CD4-positive, alpha-beta T cell (primary cell): ENCODE measurements around the gene XRCC3. TPM values are rescaled to one million over a fixed set of nuclear protein-coding genes. Genes with fewer than 3 reads are reported as not detected.

Experiments used
- ATAC-seq: fragments of 200-7000 bp; cut with Tn5 transposase; one replicate; pipeline ENCODE4 v1.10.0; 2022; ENCODE audit warnings: mild to moderate bottlenecking; ENCODE audit not compliant: poor library complexity
- CTCF ChIA-PET: fragments of 350-600 bp; sonication (Branson Sonifier 250); formaldehyde crosslinking; loops from one replicate; lab custom pipeline; 2021; ENCODE audit warnings: antibody characterized with exemption, inconsistent platforms; lab: Charles Lee
- POLR2A ChIA-PET: fragments of 350-600 bp; sonication (Branson Sonifier 250); formaldehyde crosslinking; loops from one replicate; lab custom pipeline; 2021; ENCODE audit warnings: antibody characterized with exemption, inconsistent platforms; lab: Charles Lee
- DNase-seq, 14 experiments: peaks; one replicate each; pipeline ENCODE4 v3.0.0-alpha.2; 2013 to 2020; ENCODE audit warnings: mixed read lengths in 2 of 14
- H3K27ac ChIP-seq, 2 donors: one replicate each; pipeline versions ENCODE4 v1.5.1 to v1.7.0; 2013; ENCODE audit warnings: low read length in 2 of 2, low read depth in 1 of 2, mild to moderate bottlenecking in 1 of 2
- H3K27me3 ChIP-seq, 2 experiments: 1 replicate in 1 of 2; 2 replicates in 1 of 2; pipeline versions ENCODE4 v1.6.1 to v1.7.0; 2013; ENCODE audit warnings: low read length in 2 of 2, control low read depth in 1 of 2, mild to moderate bottlenecking in 1 of 2, moderate library complexity in 1 of 2; ENCODE audit not compliant: insufficient read depth in 2 of 2, control insufficient read depth in 1 of 2
- H3K36me3 ChIP-seq: one replicate; pipeline ENCODE4 v1.6.1; 2013; ENCODE audit warnings: low read length, control low read depth; ENCODE audit not compliant: insufficient read depth
- H3K4me1 ChIP-seq: one replicate; pipeline ENCODE4 v1.6.1; 2013; ENCODE audit warnings: low read length, control low read depth; ENCODE audit not compliant: insufficient read depth
- H3K4me3 ChIP-seq: one replicate; pipeline ENCODE4 v1.5.1; 2013; ENCODE audit warnings: mild to moderate bottlenecking, low read length, moderate library complexity
- H3K9me3 ChIP-seq, 2 experiments: 1 replicate in 1 of 2; 2 replicates in 1 of 2; pipeline versions ENCODE4 v1.6.1 to v1.7.0; 2013; ENCODE audit warnings: low read length in 2 of 2, mild to moderate bottlenecking in 2 of 2, control low read depth in 1 of 2, moderate library complexity in 1 of 2; ENCODE audit not compliant: control insufficient read depth in 1 of 2, insufficient read depth in 1 of 2
- H3K27ac Mint-ChIP-seq: one replicate; pipeline ENCODE4 v1.8.0; 2020; ENCODE audit warnings: mixed read lengths
- H3K27me3 Mint-ChIP-seq: one replicate; pipeline ENCODE4 v1.8.0; 2021; ENCODE audit warnings: mixed read lengths
- H3K36me3 Mint-ChIP-seq: one replicate; pipeline ENCODE4 v1.8.0; 2021; ENCODE audit warnings: low read depth, mixed read lengths
- H3K4me1 Mint-ChIP-seq: one replicate; pipeline ENCODE4 v1.8.0; 2021; ENCODE audit warnings: low read depth, mixed read lengths
- H3K4me3 Mint-ChIP-seq: one replicate; pipeline ENCODE4 v1.8.0; 2020; ENCODE audit warnings: mild to moderate bottlenecking, mixed read lengths
- H3K9me3 Mint-ChIP-seq: one replicate; pipeline ENCODE4 v1.8.0; 2020; ENCODE audit warnings: mixed read lengths
- intact Hi-C, 2 experiments: fragments of 100-400 bp; cut with DNase I in 1 of 2; cut with micrococcal nuclease in 1 of 2; formaldehyde crosslinking; loops; one replicate each; pipeline versions ENCODE4 v1.15.1 to v1.9.0; 2023 to 2025; cut with DNase I, micrococcal nuclease
- total RNA-seq, 174 experiments: library from RNA in 2 of 174; stranded (reverse) in 2 of 174; gene quantifications; one replicate each; pipeline ENCODE4 v1.2.3 and lab custom pipeline; 2021 to 2026
- TF ChIP-seq, protein P1 (sequence below): fragments of 200-600 bp; IDR thresholded peaks from one replicate; pipeline ENCODE4 v1.8.0; 2022; ENCODE audit warnings: antibody characterized with exemption, mild to moderate bottlenecking

XRCC3 gene
- total RNA-seq, 2 experiments from 2014 or later: 4.6 to 4.8 TPM

DNA sequence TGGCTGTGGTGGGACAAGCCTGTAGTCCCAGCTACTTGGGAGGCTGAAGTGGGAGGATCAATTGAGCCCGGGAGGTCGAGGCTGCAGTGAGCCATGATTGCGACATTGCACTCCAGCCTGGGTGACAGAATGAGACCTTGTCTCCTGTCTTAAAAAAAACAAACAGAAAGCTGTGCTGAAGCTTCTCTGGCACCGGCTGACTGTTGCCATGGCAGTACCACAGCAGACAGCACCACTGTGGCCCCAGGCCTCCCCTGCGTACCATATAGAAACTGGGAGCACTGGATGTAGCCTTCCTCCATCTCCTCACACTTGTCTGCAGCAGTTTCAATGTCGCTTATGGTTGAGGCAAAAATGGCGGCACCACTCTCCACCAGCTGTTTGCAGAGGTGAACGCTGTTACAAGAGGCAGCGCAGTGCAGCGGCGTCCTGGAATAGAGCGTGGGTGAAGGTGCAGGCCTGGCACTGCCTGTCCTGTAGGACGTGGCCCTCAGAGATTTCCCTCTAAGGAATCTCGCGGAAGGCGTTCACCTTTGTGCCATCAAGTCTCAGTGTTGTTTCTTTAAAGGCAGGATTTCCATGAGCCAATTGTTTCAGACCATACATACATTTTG lies 22.3 kb upstream of the XRCC3 start:
- Histone ChIP-seq H3K4me3 (no peak overlapping the region), H3K9me3 (no peaks in the 10 kb centered on the region), H3K27ac (no peak overlapping the region), H3K27me3 (no peaks in the 10 kb centered on the region), H3K36me3 (peaks cover 40% of the 10 kb centered on the region), H3K4me1 (no peaks in the 10 kb centered on the region)
- no peak overlapping the region for H3K4me3 Mint-ChIP-seq
- ChIA-PET CTCF (no interaction called here), POLR2A (no interaction called here)
- H3K4me1 Mint-ChIP-seq: no peaks in the 10 kb centered on the region
- H3K27ac Mint-ChIP-seq: no peak overlapping the region
- H3K27me3 Mint-ChIP-seq: no peaks in the 10 kb centered on the region
- ATAC-seq (no peak), DNase-seq (no peak)
- intact Hi-C loops: no loop called here
- H3K36me3 Mint-ChIP-seq: peaks cover 52% of the 10 kb centered on the region
- TF ChIP-seq, protein P1, sequence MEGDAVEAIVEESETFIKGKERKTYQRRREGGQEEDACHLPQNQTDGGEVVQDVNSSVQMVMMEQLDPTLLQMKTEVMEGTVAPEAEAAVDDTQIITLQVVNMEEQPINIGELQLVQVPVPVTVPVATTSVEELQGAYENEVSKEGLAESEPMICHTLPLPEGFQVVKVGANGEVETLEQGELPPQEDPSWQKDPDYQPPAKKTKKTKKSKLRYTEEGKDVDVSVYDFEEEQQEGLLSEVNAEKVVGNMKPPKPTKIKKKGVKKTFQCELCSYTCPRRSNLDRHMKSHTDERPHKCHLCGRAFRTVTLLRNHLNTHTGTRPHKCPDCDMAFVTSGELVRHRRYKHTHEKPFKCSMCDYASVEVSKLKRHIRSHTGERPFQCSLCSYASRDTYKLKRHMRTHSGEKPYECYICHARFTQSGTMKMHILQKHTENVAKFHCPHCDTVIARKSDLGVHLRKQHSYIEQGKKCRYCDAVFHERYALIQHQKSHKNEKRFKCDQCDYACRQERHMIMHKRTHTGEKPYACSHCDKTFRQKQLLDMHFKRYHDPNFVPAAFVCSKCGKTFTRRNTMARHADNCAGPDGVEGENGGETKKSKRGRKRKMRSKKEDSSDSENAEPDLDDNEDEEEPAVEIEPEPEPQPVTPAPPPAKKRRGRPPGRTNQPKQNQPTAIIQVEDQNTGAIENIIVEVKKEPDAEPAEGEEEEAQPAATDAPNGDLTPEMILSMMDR: no peak
- H3K9me3 Mint-ChIP-seq: no peaks in the 10 kb centered on the region

DNA sequence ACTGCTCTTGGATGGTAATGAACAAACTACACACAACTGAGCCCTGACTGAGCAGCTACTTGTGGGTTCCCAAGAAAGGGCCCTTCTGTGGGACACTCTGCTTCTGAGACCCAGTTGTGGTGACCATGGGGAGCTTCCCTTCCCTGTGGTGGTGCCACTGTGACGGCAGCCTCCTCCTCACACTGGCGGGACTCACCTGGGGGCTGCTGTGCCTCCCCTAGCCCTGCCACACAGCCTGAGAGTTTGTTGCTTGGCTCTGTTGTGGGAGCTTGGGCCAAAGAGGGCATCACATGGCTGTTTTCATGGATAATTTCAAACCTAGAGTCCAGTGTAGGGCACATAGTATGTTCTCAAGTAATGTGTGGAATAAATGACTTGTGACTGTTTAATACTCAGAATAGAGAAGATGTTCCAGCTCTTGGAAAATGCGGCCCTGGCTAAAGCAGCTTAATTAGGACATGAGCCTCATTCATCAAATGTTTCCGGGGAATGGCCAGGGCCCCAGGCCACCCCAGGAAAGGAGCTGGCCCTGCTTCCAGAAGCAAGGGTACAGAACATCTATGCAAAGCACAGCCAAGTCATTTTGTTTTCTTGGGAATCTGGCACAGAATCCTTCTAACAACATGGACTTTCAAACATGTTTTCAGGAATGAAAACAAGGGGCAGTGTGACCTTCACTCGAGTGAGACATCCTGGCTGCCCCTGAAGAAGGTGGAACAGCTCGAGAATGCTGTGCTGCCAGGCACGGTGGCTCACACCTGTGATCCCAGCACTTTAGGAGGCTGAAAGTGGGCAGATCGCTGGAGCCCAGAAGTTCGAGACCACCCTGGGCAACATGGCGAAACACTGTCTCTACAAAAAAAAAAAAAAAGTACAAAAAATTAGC lies 21.5 kb upstream of the XRCC3 start:
- H3K27me3 ChIP-seq: no peaks in the 10 kb centered on the region
- H3K27ac ChIP-seq: no peak overlapping the region
- TF ChIP-seq, protein P1: no peak
- ChIA-PET POLR2A (no interaction called here), CTCF (no interaction called here)
- Mint-ChIP-seq H3K9me3 (no peaks in the 10 kb centered on the region), H3K36me3 (peaks cover 52% of the 10 kb centered on the region), H3K4me1 (no peaks in the 10 kb centered on the region), H3K27me3 (no peaks in the 10 kb centered on the region), H3K4me3 (no peak overlapping the region), H3K27ac (no peak overlapping the region)
- H3K9me3 ChIP-seq: no peaks in the 10 kb centered on the region
- ATAC-seq: no peak
- intact Hi-C loops: no loop called here
- H3K36me3 ChIP-seq: peaks cover 40% of the 10 kb centered on the region
- H3K4me3 ChIP-seq: no peak overlapping the region
- no peak for DNase-seq
- no peaks in the 10 kb centered on the region for H3K4me1 ChIP-seq

DNA sequence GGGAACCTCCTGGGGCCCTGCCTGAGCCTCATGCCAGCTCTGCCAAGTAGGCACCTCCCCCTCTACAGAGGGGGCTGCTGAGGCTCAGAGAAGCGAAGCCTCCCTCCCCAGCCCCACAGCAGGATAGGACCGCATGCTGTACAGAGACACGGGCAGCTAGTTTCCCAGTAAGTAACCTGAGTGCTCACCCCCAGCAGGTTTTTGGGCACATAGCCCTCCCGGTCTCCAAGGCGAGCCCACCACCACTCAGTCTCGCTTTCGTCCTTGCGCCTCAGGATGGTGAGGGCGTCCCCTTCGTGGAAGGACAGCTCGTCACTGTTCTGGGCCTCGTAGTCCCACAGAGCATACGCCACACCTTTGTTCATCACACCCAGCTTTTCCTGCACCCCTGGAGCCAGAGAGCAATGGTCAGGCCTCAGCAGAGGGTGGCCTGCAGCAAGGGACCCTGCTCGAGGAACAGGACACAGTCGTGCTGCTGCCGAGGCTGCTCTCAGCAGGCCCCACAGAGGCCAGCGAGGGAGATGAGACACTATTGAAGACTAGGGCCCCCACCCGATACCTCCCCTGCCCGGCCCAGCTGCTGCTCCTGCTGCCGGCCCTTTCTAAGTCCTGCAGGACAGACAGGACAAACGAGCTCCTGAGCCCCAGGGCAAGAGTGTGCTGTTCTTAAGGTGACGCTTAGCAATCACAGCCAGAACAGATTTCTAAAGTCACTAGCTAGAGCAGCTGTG lies 20.7 kb upstream of the XRCC3 start:
- ATAC-seq (no peak), DNase-seq (no peak)
- CTCF ChIA-PET: no interaction called here
- Mint-ChIP-seq H3K36me3 (peaks cover 47% of the 10 kb centered on the region), H3K9me3 (no peaks in the 10 kb centered on the region), H3K27me3 (no peaks in the 10 kb centered on the region), H3K4me3 (no peak overlapping the region), H3K4me1 (no peaks in the 10 kb centered on the region), H3K27ac (no peak overlapping the region)
- no peaks in the 10 kb centered on the region for H3K27me3 ChIP-seq
- H3K9me3 ChIP-seq: no peaks in the 10 kb centered on the region
- TF ChIP-seq, protein P1: no peak
- H3K4me3 ChIP-seq: no peak overlapping the region
- H3K36me3 ChIP-seq: peaks cover 37% of the 10 kb centered on the region
- no peaks in the 10 kb centered on the region for H3K4me1 ChIP-seq
- H3K27ac ChIP-seq: no peak overlapping the region
- intact Hi-C loops: no loop called here
- POLR2A ChIA-PET: no interaction called here
